ENCODE results near the gene MSANTD7.
"Not testable (repeated sequence)": the region's sequence is repeated elsewhere in the genome, so short reads cannot be mapped to it uniquely, and the experiment has no call there.

Gene MSANTD7, protein sequence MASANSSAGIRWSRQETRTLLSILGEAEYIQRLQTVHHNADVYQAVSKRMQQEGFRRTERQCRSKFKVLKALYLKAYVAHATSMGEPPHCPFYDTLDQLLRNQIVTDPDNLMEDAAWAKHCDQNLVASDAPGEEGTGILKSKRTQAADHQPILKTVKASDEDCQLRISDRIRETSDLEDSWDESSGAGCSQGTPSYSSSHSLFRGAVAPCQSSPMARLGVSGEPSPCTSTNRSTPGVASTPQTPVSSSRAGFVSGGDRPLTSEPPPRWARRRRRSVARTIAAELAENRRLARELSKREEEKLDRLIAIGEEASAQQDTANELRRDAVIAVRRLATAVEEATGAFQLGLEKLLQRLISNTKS

GRCh38 chr10:14837757-14838581 lies at the start of gene MSANTD7, which contains the start of the genes CDNF and HSPA14:
Gene MSANTD7 (plus strand): TSS chr10:14838306. CDS start chr10:14842285, 3,979 bp downstream.
Gene CDNF (minus strand): TSS chr10:14838037. CDS start chr10:14837946, 91 bp downstream.
Gene HSPA14 (plus strand): TSS chr10:14838306. CDS start chr10:14838403, 97 bp downstream.
- peak; percentile 96 for DNase-seq

DNA sequence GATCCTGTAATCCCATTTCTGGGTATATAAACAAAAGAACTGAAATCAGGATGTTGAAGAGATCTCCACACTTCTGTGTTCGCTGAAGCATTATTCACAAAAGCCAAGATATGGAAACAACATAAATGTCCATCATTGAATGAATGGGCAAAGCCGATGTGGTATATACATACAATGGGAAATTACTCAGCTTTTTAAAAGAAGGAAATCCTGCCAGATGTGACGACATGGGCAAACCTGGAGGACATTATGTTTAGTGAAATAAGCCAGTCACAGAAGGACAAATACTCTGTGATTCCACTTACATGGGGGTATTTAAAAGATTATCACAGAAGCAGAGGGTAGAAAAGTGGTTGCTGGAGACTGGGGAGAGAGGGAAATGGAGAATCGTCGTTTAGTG lies 39.5 kb upstream of the MSANTD7 start:
- no peak for DNase-seq

DNA sequence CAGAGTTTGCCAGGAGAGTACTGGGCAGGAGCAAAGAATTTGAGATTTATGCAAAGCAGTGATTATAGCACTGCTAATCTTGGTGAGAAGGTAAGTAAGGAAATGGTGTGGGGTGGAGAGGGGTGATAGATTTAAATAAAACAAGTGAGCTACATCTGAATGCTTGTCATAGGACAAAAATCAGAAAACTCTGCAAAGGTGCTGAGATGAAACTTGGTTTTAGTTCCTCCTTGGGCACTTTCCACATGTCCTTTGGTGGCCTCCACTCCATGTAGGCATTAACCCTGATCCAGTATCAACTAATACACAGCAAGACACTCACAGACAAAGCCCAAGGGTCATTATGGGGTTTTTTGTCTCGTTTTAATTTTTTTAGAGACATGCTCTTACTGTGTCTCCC lies 37.7 kb upstream of the MSANTD7 start:
- no peak for DNase-seq

- no peak for DNase-seq
Observed at GRCh38 chr10:14801723-14802122, 36.4 kb upstream of the MSANTD7 start.

GRCh38 chr10:14803827-14804226 lies 34.3 kb upstream of the MSANTD7 start:
- DNase-seq = no peak

DNA sequence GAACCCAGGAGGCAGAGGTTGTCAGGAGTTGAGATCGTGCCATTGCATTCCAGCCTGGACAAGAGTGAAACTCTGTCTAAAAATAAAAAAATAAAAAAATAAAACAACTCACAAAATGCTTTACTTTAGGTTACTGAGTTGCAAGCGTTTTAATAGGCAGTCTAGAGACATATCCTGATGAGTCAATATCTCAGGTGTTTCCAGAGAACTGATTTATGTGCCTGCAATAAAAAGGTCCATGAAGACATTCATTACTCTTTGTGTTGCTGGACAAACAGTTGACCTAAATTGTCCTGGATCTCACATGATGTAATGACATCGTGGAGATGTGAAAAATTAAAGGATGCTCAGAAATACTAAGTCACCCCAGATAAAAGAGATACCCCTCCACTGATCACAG lies 31.8 kb upstream of the MSANTD7 start:
- DNase-seq = no peak

- DNase-seq = no peak
Observed at GRCh38 chr10:14810969-14811953, 26.8 kb upstream of the MSANTD7 start.

GRCh38 chr10:14812271-14812670 lies 25.8 kb upstream of the MSANTD7 start:
- DNase-seq = no peak

GRCh38 chr10:14815681-14816080 lies 22.4 kb upstream of the MSANTD7 start:
- no peak for DNase-seq

GRCh38 chr10:14816717-14817116 lies 21.4 kb upstream of the MSANTD7 start:
- not testable (repeated sequence) for DNase-seq

DNA sequence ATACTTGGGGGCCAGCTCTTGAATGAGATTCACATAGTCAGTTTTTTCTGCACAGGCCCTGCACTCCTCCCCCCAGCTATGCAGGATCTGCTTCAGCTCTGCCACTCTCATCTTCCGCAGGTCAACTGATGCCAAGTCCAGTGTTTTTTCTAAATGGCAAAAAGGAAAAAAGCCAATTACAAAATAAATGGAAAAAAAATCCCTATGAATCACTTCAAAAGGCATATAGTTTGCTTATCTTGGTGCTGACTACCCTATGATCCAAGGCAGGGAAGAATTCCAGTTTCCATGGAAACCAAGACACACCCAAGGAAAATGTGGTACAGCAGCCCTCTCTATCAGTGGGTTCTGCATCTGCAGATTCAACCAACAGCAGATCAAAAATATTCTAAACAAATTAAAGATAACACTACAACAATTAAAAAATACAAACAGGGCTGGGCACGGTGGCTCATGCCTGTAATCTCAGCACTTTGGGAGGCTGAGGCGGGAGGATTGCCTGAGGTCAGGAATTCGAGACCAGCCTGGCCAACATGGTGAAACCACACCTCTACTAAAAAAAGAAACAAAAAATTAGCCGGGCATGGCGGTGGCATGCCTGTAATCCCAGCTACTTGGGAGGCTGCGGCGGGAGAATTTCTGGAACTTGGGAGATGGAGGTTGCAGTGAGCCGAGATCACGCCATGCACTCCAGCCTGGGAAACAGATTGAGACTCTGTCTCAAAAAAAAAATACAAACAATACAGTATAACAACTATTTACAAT lies 17.9 kb upstream of the MSANTD7 start:
- no peak for DNase-seq

DNA sequence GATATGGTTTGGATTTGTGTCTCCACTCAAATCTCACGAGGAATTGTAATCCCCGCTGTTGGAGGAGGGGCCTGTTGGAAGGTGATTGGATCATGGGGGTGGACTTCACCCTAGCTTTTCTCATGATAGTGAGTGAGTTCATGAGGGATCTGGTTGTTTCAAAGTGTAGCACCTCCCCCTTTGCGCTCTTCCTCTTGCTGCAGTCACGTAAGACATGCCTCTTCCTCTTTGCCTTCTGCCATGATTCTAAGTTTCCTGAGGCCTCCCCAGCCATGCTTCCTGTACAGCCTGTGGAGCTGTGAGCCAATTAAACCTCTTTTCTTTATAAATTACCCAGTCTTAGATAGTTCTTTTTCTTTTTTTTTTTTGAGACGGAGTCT lies 17.3 kb upstream of the MSANTD7 start:
- no peak for DNase-seq

DNA sequence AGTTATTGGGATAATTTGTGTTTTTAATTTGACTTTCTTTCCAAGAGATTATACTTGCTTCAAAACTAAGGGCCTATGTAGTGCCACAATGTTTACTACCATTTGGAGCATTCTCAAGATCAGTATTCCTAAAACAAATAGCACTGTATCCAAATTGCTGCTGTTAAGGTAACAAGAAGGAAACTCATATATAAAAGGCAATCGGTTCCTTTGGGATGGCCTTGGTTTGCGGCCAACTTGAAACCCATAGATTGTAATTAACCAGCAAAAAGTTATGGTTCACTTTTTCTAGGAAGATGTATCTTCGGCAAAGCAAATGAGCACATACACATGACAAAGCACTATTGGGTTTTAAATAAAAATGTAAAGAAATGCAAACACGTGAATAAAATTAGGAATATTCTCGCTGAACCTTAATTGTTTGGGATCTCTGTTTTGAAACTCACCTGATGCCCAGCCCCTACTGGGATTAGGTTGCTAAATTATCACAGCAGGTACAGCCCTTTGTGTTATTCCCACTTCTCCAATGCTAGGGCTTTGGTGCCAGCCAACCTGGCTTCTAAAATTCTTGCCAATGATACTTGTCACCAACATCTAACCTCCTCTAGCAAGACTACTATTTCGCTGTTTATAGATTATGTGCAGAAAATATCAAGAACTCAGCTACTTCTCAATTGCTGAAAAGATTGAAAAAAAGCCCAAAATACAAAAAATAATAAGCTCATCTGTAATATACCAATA lies 16.3 kb upstream of the MSANTD7 start:
- DNase-seq = no peak

- no peak for DNase-seq
Observed at GRCh38 chr10:14822879-14823755, 15.0 kb upstream of the MSANTD7 start.

DNA sequence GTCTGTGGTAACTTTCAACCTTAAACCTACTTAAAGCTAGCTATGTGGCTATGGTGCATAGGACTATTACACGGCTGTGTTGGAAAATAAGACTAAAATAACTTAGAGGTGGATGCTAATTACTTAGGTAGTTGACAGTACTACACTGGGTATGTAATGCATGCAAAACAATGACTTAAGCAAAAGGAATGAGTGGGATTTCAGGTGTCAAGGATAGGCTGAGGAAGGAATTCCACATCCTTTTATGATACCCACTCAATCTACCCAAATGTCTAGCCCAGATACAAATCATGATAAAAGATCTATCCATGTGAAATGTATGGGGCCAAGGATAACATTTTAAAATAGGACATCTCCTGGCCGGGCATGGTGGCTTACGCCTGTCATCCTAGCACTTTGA lies 14.1 kb upstream of the MSANTD7 start:
- DNase-seq = no peak

GRCh38 chr10:14826076-14826829 lies 11.9 kb upstream of the MSANTD7 start:
- DNase-seq = no peak

DNA sequence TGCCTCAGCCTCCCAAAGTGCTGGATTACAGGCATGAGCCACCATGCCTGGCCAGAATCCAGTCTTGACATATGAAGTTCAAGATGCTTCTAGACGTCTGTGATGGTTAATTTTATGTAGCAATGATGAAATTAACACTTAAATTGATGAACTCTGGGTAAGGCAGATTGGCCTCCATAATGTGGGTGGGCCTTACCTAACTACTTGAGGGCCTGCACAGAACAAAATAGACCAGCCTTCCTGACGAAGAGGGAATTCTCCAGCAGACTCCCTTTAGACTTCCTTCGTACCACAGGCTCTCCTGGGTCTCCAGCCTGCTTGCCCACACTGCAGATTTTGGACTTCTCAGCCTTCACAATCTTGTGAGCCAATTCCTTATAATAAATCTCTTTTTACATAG lies 5.0 kb upstream of the MSANTD7 start:
- DNase-seq = no peak

GRCh38 chr10:14836208-14836607 lies 1.9 kb upstream of the MSANTD7 start:
- no peak for DNase-seq

DNA sequence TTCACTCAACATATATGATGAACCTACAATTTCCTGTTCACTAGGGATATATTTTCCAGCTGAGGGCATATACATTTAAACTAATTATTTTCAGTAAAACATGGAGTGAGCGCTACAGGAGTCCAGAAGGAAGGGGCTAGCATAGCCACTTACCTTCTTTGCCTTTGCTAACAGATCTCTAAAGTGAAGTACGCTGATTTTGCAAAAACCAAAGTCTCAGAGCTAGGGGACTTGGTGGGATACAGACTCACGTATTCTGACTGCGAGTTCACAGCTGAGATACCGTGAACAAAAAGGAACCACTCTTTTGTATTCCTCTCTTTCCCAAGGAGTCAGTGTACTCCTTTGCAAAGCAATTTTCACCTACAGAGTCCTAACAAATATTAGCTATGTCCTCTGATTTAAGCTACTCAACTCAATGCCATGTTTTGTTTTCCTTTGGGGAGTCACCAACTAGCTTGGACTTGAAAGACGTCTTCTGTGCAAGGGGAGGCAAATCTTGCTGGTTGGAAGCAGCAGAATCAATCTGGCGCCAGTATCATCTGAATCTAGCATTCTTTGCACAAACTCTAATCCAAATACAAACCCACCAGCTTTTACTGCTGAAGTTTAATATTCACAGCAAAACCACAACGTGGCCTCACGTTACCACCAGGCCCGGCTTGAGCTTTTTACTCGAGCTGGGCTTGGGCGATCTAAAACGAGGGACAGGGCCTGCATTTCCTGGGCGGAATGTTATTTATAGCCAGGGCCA lies 926 bp upstream of the MSANTD7 start:
- DNase-seq = no peak

All from NCI-H446 treated with DMSO at 0.1 percent for 48 hours (cell line).